Naive B cell (primary cell): ENCODE data around the gene DHRS12. TPM values are rescaled to one million over a fixed set of nuclear protein-coding genes. Genes with fewer than 3 reads are reported as not detected.

Experiments used
- ATAC-seq, 2 donors: fragments of 150-1000 bp; cut with Tn5 transposase; 2 replicates each; pipeline ENCODE4 v1.10.0; 2021; ENCODE audit warnings: low read depth in 2 of 2, mild to moderate bottlenecking in 2 of 2, moderate library complexity in 2 of 2
- DNase-seq: peaks from one replicate; pipeline ENCODE4 v3.0.0; 2022
- H3K27ac Mint-ChIP-seq, 6 donors: one replicate each; pipeline ENCODE4 v1.8.0; 2020 to 2022; ENCODE audit warnings: mild to moderate bottlenecking in 6 of 6, mixed read lengths in 6 of 6, moderate library complexity in 5 of 6, inconsistent platforms in 2 of 6
- H3K27me3 Mint-ChIP-seq, 3 donors: one replicate each; pipeline ENCODE4 v1.8.0; 2021 to 2022; ENCODE audit warnings: mixed read lengths in 3 of 3, mild to moderate bottlenecking in 1 of 3
- H3K36me3 Mint-ChIP-seq, 2 donors: one replicate each; pipeline ENCODE4 v1.8.0; 2020 to 2022; ENCODE audit warnings: mixed read lengths in 2 of 2, inconsistent platforms in 1 of 2, mild to moderate bottlenecking in 1 of 2
- H3K4me1 Mint-ChIP-seq, 3 donors: one replicate each; pipeline ENCODE4 v1.8.0; 2020 to 2022; ENCODE audit warnings: mixed read lengths in 3 of 3, inconsistent platforms in 1 of 3, mild to moderate bottlenecking in 1 of 3, moderate library complexity in 1 of 3
- H3K4me3 Mint-ChIP-seq, 8 donors: one replicate each; pipeline ENCODE4 v1.8.0; 2020 to 2022; ENCODE audit warnings: mild to moderate bottlenecking in 8 of 8, mixed read lengths in 8 of 8, moderate library complexity in 8 of 8, inconsistent platforms in 2 of 8
- H3K9me3 Mint-ChIP-seq, 7 donors: one replicate each; pipeline ENCODE4 v1.8.0; 2020 to 2022; ENCODE audit warnings: mixed read lengths in 7 of 7, mild to moderate bottlenecking in 5 of 7, inconsistent platforms in 2 of 7, moderate library complexity in 1 of 7
- polyA plus RNA-seq, 6 donors: library from polyadenylated mRNA; unstranded; fragments of 300-500 nt; fragmentation: Illumina TruSeq; gene quantifications; one replicate each; pipeline ENCODE4 v1.2.3, GENCODE V29; 2021; ENCODE audit warnings: low read depth in 6 of 6

The DHRS12 gene
- polyA plus RNA-seq, 6 donors from 2014 or later: 18.5 to 26.6 (median 22.3) TPM

- no peaks in the 10 kb centered on the region for H3K27me3 Mint-ChIP-seq
- no peak for DNase-seq
- ATAC-seq: no peak
- peak overlapping the region in 1 of 6 donors; percentile 5 for H3K27ac Mint-ChIP-seq
- H3K4me3 Mint-ChIP-seq: no peak overlapping the region
- H3K36me3 Mint-ChIP-seq: peaks cover 15 to 46% of the 10 kb centered on the region in 2 donors
- H3K9me3 Mint-ChIP-seq: peaks cover 0 to 7% (median 5%) of the 10 kb centered on the region in 7 donors
- H3K4me1 Mint-ChIP-seq: peaks cover 0 to under 1% (median 0%) of the 10 kb centered on the region in 3 donors
Observed at GRCh38 chr13:51742611-51743010, 61.4 kb downstream of the DHRS12 start.

GRCh38 chr13:51742031-51742430 lies 61.9 kb downstream of the DHRS12 start:
- Mint-ChIP-seq H3K27me3 (no peaks in the 10 kb centered on the region), H3K36me3 (peaks cover 14 to 48% of the 10 kb centered on the region in 2 donors), H3K27ac (no peak overlapping the region), H3K9me3 (peaks cover 0 to 4% (median 0%) of the 10 kb centered on the region in 7 donors), H3K4me3 (no peak overlapping the region), H3K4me1 (peaks cover 0 to 2% (median 0%) of the 10 kb centered on the region in 3 donors)
- DNase-seq (no peak), ATAC-seq (no peak)

- ATAC-seq (no peak), DNase-seq (no peak)
- peaks cover 0 to 4% (median 2%) of the 10 kb centered on the region in 3 donors for H3K4me1 Mint-ChIP-seq
- H3K36me3 Mint-ChIP-seq: peaks cover 14 to 48% of the 10 kb centered on the region in 2 donors
- H3K27me3 Mint-ChIP-seq: no peaks in the 10 kb centered on the region
- no peak overlapping the region for H3K4me3 Mint-ChIP-seq
- no peaks in the 10 kb centered on the region for H3K9me3 Mint-ChIP-seq
- no peak overlapping the region for H3K27ac Mint-ChIP-seq
Observed at GRCh38 chr13:51740698-51741097, 63.3 kb downstream of the DHRS12 start.

GRCh38 chr13:51739027-51739764 lies 64.8 kb downstream of the DHRS12 start:
- H3K9me3 Mint-ChIP-seq: no peaks in the 10 kb centered on the region
- H3K36me3 Mint-ChIP-seq: peaks cover 6 to 39% of the 10 kb centered on the region in 2 donors
- peaks cover 0 to 5% (median 2%) of the 10 kb centered on the region in 3 donors for H3K4me1 Mint-ChIP-seq
- H3K4me3 Mint-ChIP-seq: no peak overlapping the region
- DNase-seq: no peak
- peak overlapping the region in 3 of 6 donors; percentile 56 to 75 (median 59) for H3K27ac Mint-ChIP-seq
- H3K27me3 Mint-ChIP-seq: no peaks in the 10 kb centered on the region
- ATAC-seq: no peak

DNA sequence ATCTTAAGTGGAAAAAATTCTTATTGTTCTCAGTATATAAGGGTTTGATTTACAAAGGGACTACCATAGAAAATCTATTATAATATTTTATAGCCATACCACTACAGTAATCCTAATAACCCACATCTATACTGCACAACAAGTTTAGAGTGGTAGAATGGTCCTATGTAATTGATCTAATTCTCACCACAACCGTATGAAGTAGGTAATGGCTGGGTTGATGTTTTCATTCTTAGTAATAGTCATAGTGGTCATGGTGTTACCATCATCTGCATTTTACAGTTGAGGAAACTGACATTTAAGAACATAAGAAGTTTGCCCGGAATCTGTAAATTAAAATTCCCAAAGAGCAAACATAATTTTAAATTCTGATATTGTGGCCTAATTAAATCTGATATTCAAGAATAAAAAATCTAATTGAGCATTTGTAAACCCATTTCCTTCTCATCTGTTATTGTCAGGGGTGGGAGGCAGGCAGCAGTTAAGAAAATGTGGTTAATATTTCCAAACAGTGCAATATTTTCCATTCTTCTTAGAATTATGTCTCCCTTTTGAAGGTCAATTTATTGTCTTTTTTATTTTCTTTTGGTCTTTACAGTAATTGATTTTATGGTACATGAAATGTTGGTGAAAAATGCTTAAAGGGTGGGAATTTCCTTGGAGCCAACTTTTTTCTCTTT lies 65.6 kb downstream of the DHRS12 start:
- peaks cover 5 to 33% of the 10 kb centered on the region in 2 donors for H3K36me3 Mint-ChIP-seq
- H3K27ac Mint-ChIP-seq: peak overlapping the region in 1 of 6 donors; percentile 71
- no peak for ATAC-seq
- no peak overlapping the region for H3K4me3 Mint-ChIP-seq
- H3K4me1 Mint-ChIP-seq: peaks cover 2 to 8% (median 3%) of the 10 kb centered on the region in 3 donors
- H3K9me3 Mint-ChIP-seq: no peaks in the 10 kb centered on the region
- DNase-seq: no peak
- H3K27me3 Mint-ChIP-seq: no peaks in the 10 kb centered on the region

DNA sequence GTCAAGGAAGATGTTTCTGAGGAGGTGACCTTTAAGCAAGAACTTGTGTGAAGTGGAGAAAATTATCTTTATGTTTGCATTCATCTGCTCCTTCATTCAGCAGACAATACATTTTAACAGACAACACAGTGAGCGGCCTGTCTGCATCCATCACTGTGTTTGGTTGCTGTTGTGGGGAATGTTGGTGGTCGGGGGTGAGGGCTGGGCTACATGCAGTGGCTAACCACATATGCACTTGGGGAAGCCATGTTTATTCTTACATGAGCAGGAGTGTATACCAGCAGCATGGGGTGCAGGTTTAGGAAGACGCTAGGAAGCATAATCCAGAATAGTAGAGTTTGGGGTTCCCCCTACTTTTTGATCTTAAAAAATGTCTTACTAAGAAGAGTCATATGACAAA lies 66.4 kb downstream of the DHRS12 start:
- Mint-ChIP-seq H3K27ac (peak overlapping the region in 1 of 6 donors; percentile 20), H3K4me1 (peaks cover 2 to 10% (median 5%) of the 10 kb centered on the region in 3 donors), H3K27me3 (no peaks in the 10 kb centered on the region), H3K36me3 (peaks cover 7 to 26% of the 10 kb centered on the region in 2 donors), H3K4me3 (no peak overlapping the region), H3K9me3 (no peaks in the 10 kb centered on the region)
- no peak for DNase-seq
- ATAC-seq: no peak

GRCh38 chr13:51734786-51735185 lies 69.2 kb downstream of the DHRS12 start:
- H3K36me3 Mint-ChIP-seq: peaks cover 7 to 19% of the 10 kb centered on the region in 2 donors
- no peaks in the 10 kb centered on the region for H3K9me3 Mint-ChIP-seq
- peak overlapping the region in 1 of 6 donors; percentile 49 for H3K27ac Mint-ChIP-seq
- no peaks in the 10 kb centered on the region for H3K27me3 Mint-ChIP-seq
- peaks cover 2 to 10% (median 5%) of the 10 kb centered on the region in 3 donors for H3K4me1 Mint-ChIP-seq
- ATAC-seq (no peak), DNase-seq (no peak)
- H3K4me3 Mint-ChIP-seq: no peak overlapping the region

- Mint-ChIP-seq H3K27me3 (no peaks in the 10 kb centered on the region), H3K36me3 (peaks cover 7 to 11% of the 10 kb centered on the region in 2 donors), H3K9me3 (no peaks in the 10 kb centered on the region), H3K4me3 (no peak overlapping the region), H3K4me1 (peaks cover 2 to 10% (median 5%) of the 10 kb centered on the region in 3 donors), H3K27ac (peak overlapping the region in 2 of 6 donors; percentile 23 to 33)
- DNase-seq (no peak), ATAC-seq (no peak)
Observed at GRCh38 chr13:51733374-51734298, 70.3 kb downstream of the DHRS12 start.

- DNase-seq (no peak), ATAC-seq (no peak)
- no peaks in the 10 kb centered on the region for H3K9me3 Mint-ChIP-seq
- H3K27ac Mint-ChIP-seq: peak overlapping the region in 1 of 6 donors; percentile 83
- H3K27me3 Mint-ChIP-seq: no peaks in the 10 kb centered on the region
- H3K36me3 Mint-ChIP-seq: peaks cover 5 to 7% of the 10 kb centered on the region in 2 donors
- peaks cover 0 to 10% (median 5%) of the 10 kb centered on the region in 3 donors for H3K4me1 Mint-ChIP-seq
- H3K4me3 Mint-ChIP-seq: peak overlapping the region in 1 of 8 donors; percentile 55
Observed at GRCh38 chr13:51731759-51732158, 72.2 kb downstream of the DHRS12 start.

- H3K27ac Mint-ChIP-seq: no peak overlapping the region
- DNase-seq: no peak
Observed at GRCh38 chr13:51730927-51731326, 73.0 kb downstream of the DHRS12 start.

DNA sequence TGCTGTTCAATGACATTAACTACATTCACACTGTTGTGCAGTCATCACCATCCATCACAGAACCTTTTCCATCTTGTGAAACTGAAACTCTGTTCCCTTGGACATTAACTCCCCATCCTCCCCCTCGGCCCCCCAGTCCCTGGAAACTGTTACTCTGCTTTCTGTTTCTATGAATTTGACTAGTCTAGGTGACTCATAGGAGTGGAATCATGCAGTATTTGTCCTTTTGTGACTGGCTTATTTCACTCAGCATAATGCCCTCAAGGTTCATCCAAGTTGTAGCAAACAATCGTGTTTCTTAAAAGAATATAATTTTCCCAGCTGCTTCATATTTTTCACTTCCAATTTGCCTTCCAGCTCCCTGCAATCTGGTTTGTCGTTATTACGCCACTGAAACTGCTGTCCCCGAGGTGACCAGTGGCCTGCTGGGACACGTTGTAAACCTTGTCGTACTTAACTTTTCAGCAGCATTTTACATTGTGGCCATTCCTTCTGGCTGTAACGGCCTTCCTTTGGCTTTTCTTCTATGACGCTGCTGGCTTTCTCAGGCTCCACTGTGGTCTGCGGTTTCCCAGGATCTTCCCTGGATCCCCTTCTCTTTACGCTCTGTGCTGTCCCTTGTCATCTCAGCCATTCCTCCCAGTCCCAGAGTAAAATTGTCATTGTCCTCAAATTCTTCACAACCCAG lies 74.0 kb downstream of the DHRS12 start:
- Mint-ChIP-seq H3K36me3 (peaks cover 12 to 15% of the 10 kb centered on the region in 2 donors), H3K9me3 (no peaks in the 10 kb centered on the region), H3K27ac (no peak overlapping the region), H3K27me3 (no peaks in the 10 kb centered on the region), H3K4me3 (no peak overlapping the region), H3K4me1 (peaks cover 0 to 5% (median 5%) of the 10 kb centered on the region in 3 donors)
- DNase-seq: no peak
- ATAC-seq: no peak

More at GRCh38 chr13:51730927-51731326, 73.0 kb downstream of the DHRS12 start:
- Mint-ChIP-seq H3K4me1 (peaks cover 0 to 9% (median 5%) of the 10 kb centered on the region in 3 donors), H3K27me3 (no peaks in the 10 kb centered on the region), H3K4me3 (no peak overlapping the region), H3K9me3 (no peaks in the 10 kb centered on the region), H3K36me3 (peaks cover 10 to 11% of the 10 kb centered on the region in 2 donors)
- no peak for ATAC-seq

GRCh38 chr13:51728972-51729371 lies 75.0 kb downstream of the DHRS12 start:
- no peak overlapping the region for H3K4me3 Mint-ChIP-seq
- peaks cover 0 to 5% (median 5%) of the 10 kb centered on the region in 3 donors for H3K4me1 Mint-ChIP-seq
- H3K27ac Mint-ChIP-seq: no peak overlapping the region
- ATAC-seq: no peak
- no peak for DNase-seq
- H3K36me3 Mint-ChIP-seq: peaks cover 12 to 15% of the 10 kb centered on the region in 2 donors
- H3K27me3 Mint-ChIP-seq: no peaks in the 10 kb centered on the region
- H3K9me3 Mint-ChIP-seq: no peaks in the 10 kb centered on the region
